Measurements from ENCODE around the gene CUBN.

Gene CUBN

DNA sequence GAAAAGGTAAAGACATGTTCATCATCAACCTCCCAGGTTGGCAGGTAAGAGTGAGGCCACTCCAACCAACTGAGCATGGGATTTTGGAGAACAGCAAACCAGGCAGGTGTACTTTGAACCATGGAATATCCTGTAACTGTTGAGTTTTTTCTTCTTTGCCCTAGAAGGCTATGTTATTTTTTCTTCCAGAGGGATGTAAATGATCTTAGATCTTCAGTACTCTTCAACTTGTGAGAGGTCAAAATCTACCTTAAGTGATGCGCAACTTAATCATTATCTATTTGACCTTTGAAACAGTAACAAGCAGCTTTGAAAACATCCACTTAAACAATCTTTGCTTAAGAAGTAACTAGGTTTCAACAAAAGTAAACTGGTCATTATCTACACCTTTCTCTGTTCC is at the start of gene CUBN:
Gene CUBN, minus strand, starts transcription at position 71 of the 400 bp plus-strand sequence. Its CDS starts 46 bp downstream, at position 25.
- no peak for DNase-seq (ENCODE audit: low read depth in 2 of 2)

DNA sequence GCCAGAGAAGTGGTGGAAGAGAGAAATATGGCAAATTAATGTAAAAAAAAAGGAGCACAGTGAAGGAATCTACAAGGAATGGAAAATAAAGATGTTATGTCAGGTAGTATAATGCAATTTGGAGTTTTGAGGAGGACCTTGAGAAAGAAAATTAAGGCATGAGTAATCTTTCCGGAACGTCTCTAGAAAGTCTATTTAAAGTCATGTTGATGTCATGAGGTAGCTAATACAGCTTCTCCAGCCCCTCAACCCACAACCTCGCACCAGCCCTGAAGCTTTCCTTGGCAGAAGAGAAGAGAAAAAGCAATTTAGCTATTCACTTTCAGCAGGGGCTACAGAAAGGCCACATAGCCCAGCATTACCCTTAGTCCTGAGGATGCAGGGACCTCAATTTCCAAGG is 49.4 kb upstream of the CUBN start:
- no peak for DNase-seq (ENCODE audit: low read depth in 2 of 2)

DNA sequence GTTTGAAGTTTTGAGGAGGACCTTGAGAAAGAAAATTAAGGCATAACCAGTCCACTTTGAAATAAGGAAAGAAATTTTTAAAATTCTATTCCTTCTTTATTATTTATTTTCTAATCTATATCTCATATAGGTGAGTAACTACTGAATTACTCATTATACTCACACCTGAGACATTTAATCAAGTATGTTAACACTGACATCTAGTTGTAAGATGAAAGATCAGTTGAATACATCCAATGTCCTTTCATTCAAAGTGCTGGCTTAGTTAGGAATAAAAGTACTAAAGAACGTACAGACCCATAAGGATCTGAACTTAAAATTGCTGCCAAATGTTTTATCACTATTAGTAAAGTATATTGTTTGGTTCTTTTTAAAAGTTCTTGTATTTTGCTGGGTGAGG is 48.4 kb upstream of the CUBN start:
- DNase-seq (ENCODE audit: low read depth in 2 of 2) = no peak

DNA sequence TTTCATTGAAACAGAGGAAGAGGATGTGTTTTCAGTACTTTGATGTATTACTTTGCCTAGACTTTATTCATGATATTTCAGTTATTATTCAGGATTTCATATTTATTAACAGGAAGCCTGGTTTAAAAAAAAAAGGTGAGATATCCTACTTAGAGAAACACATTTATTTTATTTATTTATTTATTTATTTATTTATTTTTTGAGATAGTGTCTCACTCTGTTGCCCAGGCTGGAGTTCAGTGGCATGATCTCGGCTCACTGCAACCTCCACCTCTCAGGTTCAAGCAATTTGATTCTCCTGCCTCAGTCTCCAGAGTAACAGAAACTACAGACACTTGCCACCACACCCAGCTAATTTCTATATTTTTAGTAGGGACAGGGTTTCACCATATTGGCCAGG is 47.4 kb upstream of the CUBN start:
- DNase-seq (ENCODE audit: low read depth in 2 of 2) = no peak

DNA sequence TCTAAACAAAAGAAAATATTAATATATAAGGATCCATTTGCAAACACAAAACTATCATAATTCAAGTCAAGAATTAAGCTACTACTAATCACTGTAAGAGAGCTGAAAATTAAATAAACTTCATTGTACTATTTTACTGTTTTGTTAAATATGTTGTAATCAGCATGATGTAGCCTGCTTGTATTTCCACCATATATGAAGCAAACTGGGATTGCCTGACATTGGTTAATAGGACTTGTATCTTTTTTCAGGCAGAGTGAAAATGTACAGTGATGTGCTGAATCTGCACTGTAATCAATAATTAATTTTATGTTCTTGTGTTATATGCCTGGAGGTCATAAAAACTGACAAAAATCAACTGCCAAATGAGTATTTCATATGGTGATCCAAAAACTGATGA is 46.5 kb upstream of the CUBN start:
- DNase-seq (ENCODE audit: low read depth in 2 of 2) = no peak

DNA sequence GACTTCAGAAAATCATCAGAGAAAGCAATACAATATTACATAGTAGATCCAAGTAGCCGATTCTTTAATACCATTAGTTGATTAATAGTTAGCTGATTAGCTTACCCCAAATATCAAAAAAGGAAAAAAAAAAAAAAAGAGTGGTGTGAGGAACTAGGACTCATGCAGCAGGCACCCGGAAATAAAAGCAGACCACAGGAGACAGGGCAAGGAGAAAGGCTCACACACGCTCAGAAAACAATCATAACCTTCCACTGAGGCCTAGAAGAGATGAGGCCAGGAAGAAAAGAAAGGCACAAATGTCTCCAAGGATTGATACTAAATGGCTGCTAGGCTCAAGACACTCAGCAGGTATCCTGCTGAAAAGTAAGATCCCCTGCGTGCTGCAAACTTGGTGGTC is 45.9 kb upstream of the CUBN start:
- DNase-seq (ENCODE audit: low read depth in 2 of 2) = no peak

DNA sequence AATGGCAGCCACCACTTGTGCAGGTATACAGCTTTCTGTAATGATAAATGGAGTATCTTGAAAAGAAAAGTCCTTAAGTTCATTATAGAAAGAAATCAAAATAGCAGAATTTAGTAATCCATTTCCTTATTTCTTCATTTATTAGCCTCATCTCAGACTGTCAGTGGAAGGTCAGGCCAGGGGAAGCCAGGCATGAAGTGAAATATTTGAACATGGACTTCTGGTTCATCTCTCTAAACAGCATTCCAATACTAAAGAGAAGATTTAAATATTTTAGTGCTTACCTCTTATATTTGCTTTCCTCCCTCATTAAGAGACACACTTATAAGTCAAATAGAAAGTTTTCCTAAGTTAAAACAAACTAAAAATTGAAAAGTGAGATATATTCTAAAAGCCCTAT is 45.0 kb upstream of the CUBN start:
- DNase-seq (ENCODE audit: low read depth in 2 of 2) = no peak

DNA sequence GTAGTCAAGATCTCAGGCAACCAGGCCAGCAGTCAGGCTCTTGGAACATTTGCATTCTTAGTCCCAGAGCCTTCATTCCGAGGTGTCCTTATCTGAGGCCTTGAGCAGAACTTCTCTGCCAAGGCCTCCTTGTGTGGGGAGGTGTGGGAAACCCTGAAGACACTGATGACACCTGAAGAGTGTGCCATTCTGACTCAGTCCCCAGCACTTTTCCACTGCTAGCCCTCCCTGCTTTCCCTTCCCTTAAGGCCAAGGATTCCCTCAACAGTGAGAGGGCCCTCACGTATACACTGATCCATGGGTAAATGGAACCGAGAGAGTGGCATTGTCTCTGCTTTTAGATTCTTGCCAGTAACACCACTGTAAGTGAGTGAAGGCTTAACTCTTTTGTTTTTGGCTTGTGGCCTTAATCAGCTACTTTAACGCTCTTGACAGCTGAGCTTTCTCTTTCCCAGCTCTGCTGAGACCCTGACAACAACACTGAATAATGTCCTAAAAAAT is 41.6 kb upstream of the CUBN start:
- DNase-seq (ENCODE audit: low read depth in 2 of 2) = no peak

DNA sequence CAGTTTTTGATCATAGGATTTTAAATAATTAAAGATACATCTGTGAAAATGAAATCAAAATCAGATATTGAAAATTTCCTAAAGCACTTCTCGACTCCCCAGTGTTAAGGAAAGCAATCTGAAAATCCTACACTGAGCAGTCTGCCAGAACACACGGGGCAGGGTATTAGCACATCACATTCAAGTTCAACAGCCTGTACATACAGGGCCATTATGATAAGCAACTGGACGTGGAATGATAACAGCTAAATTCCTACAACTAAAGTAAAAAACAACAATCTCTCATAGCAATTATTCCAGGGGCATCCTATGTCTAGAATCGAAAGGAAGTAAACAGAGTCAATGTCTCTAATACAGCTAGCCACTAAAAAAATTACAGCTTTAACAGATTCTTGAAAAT is 40.2 kb upstream of the CUBN start:
- no peak for DNase-seq (ENCODE audit: low read depth in 2 of 2)

DNA sequence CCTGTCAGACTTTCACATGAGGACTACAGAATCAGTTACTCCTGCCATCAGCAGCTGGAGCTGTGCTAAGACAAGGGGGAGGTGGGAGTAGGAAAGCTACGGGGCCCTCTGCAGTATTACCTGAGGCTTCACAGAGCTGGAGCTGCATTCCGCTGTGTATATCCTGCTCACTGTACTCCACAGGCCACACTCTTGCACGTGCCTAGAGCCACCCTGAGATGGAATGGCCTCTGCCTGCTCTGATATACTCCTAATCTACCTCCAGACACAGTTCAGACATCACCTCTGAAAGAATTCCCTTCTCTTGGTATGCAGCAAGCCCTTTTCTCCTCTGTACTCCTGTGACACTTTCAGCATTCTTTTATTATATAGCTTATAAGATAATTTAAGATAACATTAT is 37.1 kb upstream of the CUBN start:
- no peak for DNase-seq (ENCODE audit: low read depth in 2 of 2)

DNA sequence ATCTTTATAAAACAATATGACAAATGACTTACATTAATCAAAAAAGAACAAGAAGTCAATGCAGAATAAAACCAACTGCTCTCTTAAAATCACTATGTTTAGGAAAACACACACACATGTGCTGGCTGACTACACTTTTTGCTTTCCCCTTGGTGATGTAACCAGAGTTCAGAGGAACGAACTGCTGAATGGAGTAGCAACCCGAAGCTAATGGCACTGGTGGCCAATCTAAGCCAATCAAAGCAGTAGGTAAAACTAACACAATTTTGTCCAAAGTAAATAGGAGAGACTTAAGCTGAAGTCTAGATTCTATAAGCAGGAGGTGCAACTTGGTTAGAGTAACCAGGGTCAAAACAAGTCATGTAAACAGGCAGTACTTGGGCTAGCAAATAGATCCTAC is 33.2 kb upstream of the CUBN start:
- DNase-seq (ENCODE audit: low read depth in 2 of 2) = no peak

DNA sequence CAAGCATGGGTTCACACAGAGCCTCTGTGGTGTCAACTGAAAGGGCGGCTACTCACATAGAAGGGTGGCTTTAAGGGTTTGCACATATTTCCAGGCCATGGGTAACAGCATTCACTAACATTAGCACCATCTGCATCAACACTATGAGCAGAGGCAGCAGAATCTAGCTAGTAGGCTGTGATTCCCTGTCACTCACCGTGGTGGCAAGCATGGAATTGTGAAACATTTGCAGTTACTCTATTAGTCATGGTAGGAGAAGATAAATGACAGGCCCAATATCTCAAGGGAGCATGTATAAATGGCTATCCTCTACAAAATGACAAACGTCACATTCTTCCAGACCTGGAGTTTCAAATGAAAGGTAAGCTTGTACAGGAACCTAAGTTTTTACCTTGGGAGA is 32.2 kb upstream of the CUBN start:
- DNase-seq (ENCODE audit: low read depth in 2 of 2) = no peak

DNA sequence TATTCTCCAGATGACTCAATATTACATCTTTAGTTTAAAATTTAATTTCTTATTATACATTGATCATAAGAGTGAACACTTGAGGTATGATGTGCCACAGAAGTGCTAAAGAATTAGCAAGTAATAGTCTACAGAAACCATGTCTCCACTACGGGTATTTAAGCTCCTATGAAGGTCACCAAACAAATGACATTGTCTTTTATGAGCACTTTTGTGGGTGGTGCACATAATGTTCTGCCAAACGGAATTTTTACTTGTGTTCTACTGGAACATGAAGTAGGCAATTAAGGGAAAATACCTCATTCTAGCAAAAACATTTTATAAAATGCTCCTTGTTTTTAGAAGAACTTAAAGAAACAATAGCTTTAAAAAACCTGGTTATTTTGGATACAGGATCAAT is 27.4 kb upstream of the CUBN start:
- DNase-seq (ENCODE audit: low read depth in 2 of 2) = no peak

DNA sequence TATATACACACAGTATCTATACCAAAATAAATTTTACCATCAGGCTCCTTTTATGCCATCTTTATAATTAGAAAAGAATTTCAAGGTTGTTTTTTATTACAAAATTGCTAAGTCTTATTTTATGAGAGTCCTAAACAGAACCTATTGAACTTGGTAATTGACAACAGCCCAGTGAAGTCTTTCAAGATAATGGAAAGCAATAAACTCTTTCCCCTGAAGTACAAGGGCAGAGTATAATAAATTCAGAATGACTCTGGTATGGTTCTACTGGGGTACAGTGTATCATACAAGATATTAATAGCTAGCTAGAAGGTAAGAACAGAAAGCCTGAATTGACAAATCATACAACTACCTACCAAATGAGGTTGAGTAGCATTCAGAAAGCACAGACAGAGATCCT is 26.2 kb upstream of the CUBN start:
- no peak for DNase-seq (ENCODE audit: low read depth in 2 of 2)

DNA sequence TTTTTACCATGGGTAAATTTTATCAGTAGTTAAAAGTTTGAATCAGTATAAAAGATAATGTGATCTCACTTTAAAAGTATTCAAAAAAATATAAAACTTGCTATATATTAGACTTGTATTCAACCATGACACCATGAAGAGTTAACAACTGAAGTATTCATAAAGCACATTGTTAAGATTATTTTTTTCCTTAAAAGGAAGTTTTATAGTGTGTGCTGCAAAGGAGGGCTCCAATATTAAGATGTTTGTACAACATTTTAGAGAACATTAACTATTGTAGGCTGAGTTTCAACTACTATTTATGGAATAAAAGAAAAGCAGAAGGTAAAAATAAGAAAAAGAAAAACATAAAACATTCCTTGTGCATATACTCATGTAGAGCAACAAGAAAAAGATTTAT is 24.5 kb upstream of the CUBN start:
- no peak for DNase-seq (ENCODE audit: low read depth in 2 of 2)

DNA sequence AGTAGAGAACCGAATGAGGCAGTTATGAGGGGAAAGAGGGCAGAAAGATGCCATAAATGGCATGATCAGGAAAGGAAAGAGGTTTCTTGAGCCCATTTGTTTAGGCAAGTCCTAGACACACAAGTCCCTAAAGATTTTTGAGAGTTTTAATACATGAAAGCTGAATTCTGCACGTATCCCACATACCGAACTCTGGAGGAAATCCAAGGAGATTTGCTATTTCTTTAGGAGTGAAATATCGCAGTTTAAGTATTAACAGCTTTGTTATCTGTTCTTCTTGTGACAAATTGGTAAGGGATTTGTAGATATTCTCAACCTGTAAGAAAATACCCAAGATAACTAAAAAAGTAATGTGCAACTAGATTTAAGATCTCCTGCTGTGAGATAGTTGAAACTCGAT is 23.7 kb upstream of the CUBN start:
- DNase-seq (ENCODE audit: low read depth in 2 of 2) = no peak

DNA sequence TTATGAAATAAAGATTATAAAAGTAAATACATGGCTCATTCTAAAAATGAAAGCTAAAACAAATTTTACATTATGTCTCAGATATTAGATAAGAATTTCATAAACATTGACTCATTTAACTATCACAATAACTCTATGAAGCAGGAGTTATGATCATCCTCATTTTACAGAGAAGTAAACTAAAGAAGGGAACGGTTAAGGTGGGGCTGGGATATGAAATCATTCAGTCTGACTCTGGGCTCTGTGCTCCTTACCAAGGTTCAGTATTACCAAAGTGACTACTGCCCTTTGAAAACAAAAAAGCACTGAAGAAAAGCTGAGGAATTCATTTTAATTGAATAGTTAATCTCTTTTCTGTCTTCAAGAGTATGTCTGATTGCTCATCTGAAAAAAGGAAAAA is 22.1 kb upstream of the CUBN start:
- DNase-seq (ENCODE audit: low read depth in 2 of 2) = no peak

DNA sequence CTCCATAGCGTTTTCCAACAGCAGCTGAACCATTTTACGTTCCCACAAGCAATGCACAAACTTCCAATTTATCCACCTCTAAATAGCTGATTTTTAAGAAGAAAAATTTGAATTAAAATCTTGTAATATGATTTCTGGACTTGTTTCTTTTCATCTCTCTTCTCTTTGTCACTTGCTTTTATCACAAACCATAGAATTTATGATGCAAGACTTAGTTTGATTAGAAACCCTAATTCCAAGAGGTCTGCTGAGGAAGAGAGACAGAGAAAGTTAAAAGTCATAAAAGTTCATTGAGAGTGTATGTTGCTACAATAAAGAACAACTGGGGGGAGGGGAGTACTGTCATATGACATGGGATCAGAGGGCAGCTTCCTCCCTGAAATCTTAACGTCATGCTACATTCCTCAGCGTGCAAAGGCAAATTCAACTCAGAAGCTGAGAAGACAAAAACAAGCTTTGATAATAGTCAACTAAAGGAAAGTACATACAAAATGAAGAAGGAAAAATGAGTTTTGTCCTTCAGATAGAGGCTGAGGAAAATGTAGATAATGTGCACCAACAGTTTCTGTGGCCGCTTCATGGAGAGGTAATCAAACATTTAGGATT is 18.4 kb upstream of the CUBN start:
- DNase-seq (ENCODE audit: low read depth in 2 of 2) = no peak

DNA sequence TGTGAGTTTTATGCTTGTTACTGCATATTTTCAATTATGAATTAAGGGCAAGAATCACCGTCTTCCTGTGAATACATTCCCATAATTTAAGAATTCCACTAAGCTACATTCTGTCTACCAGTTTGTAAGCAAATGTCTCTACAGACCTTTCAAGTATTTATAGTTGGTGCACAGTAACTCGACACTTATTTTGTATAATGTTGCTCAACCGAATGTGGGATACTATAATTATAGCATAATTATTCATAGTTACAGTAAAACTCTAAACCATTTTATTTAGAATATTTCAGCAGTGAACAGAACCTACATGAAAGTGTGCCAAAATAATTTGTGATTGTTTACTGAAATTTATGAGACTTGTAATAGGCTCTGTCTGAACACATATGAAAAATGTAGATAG is 17.3 kb upstream of the CUBN start:
- no peak for DNase-seq (ENCODE audit: low read depth in 2 of 2)

DNA sequence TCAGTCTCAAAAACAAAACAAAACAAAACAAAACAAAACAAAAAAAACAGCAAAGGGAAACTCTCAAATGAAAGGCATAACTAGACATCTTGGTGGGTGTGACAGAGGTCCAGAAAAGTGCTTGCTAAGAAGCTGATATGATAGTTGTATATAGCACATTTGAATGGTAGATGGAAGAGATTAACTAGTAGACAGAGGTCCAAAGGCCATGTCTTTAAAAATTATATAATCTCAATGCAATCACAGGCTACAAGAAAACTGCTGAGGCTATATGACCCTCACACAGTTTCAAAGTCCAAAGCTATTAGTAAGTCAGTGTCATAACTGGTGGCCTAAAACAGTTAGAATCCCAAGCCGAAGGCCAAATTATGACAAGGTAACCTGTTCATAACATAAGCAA is 15.6 kb upstream of the CUBN start:
- DNase-seq (ENCODE audit: low read depth in 2 of 2) = no peak

DNA sequence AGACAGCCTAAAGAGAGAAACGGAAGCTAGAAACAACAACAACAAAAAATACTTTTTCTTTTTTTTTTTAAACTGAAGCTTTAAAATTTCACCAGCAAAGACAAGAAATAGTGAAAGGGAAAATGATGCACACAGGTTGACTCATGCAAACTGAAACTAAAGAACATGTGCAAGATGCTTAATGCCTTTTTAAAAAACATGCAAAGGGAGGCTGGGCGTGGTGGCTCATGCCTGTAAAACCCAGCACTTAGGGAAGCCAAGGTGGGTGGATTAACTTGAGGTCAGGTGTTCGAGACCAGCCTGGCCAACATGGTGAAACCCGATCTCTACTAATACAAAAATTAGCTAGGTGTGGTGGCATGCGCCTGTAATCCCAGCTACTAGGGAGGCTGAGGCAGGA is 15.1 kb upstream of the CUBN start:
- DNase-seq (ENCODE audit: low read depth in 2 of 2) = peak; percentile 40 to 41

DNA sequence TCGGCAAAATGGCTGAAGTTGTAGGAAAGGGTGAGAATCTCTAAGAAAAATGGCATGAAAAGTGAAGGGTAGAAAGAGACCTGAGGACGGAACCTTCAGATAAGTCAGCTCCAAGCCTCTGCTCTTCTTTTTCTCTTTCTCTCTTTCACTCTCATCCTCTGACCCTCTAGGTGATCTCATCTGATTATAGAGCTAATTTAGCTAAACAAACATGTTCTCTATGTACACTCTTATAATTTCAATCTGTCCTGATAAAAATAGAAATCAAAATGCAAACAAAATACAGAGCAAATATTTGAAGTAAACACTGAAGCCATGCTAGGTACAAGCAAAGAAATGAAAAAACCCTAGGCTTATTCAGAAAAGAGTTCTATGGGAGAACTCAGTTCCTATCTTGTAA is 14.4 kb upstream of the CUBN start:
- no peak for DNase-seq (ENCODE audit: low read depth in 2 of 2)

DNA sequence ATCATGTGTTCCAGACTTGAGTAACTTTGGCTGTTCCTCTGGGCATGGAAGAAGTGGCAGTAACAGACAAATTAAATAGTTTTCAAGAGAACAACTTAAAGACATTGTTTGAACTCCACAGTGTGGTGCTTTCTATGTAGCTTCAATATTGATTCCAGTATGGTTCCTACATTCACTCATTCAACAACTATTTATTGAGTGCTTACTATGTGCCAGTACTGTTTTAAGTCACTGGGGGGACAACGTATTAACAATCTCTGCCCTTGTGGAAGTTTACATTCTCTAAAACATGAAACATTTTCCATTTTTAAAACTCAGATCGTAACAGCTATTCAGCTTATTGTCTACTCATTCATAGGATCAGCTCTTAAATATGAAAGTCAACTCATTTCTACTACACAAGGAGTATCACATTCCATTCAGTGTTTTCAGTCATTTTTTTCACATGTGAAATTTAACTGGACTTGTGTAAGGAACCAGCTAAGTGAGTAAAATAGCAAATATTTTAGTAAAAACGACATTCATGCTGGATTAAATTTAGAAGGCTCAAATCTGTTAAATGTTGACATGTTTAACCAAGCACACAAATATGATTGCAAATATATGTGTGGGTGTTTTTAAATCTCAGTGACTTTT is 13.6 kb upstream of the CUBN start:
- no peak for DNase-seq (ENCODE audit: low read depth in 2 of 2)

Data from stimulated activated CD4-positive, alpha-beta T cell treated with anti-CD3 and anti-CD28 coated beads, Interleukin-12 subunit alpha, Interleukin-12 subunit beta, amount 100 ng/mL, for 24 hours (primary cell).